ENCODE data around the gene NOX5. TPM values are rescaled to one million over a fixed set of nuclear protein-coding genes. Genes with fewer than 3 reads are reported as not detected.

Gene NOX5
- total and polyA plus RNA-seq, 2 of the 4 experiments (the other 2 are of a cell fraction), result 0.07 TPM; not detected in 1

GRCh38 chr15:69095274-69095673, 80.8 kb downstream of the NOX5 start:
- CTCF ChIA-PET, result no interaction called here
- no peak overlapping the region for H3K9ac ChIP-seq (ENCODE audit: low read depth, low read length)
- no peak for DNase-seq
- no peak overlapping the region for H3K4me2 ChIP-seq (ENCODE audit: low read depth, low read length)
- dilution Hi-C loops (cut with HindIII; ENCODE audit: low sequenced_read_pairs, unreplicated experiment), result no loop called here
- no peak overlapping the region; the same call in 1 of the 2 replicates for H3K23ac ChIP-seq (ENCODE audit: low read depth, low read length)
- H3K14ac ChIP-seq (replicated peaks; ENCODE audit: low read depth, low read length), result no peak overlapping the region
- no peak overlapping the region for H4K91ac ChIP-seq (ENCODE audit: insufficient read depth, low read depth, low read length)
- H3K9me1 ChIP-seq (ENCODE audit: insufficient read depth, low read length), result no peaks in the 10 kb centered on the region; the same call in 1 of the 2 replicates
- H2AK5ac ChIP-seq (ENCODE audit: low read depth, low read length), result no peak overlapping the region; the same call in 1 of the 2 replicates
- no TSS peak for BruUV-seq (replicated peaks)
- POLR2A ChIA-PET (ENCODE audit: unreplicated experiment), result no interaction called here
- in situ Hi-C loops (cut with MboI; ENCODE audit: low sequenced_read_pairs), result no loop called here
- no peak overlapping the region for H2BK5ac ChIP-seq (ENCODE audit: low read depth, low read length, poor library complexity, severe bottlenecking)
- H3K27ac ChIP-seq (ENCODE audit: insufficient read depth, low read length), result no peak overlapping the region
- no peak overlapping the region for H2AFZ ChIP-seq (replicated peaks; ENCODE audit: low read length, poor library complexity)
- H2AK9ac ChIP-seq (replicated peaks; ENCODE audit: low read depth, low read length, poor library complexity), result no peak overlapping the region
- no peaks in the 10 kb centered on the region for H3K4me1 ChIP-seq (ENCODE audit: control insufficient read depth, insufficient read depth, low read length)
- no peaks in the 10 kb centered on the region for H3K9me3 ChIP-seq (ENCODE audit: control insufficient read depth, insufficient read depth, low read length)
- WGBS, 2 experiments (ENCODE audit: extremely low coverage in 2 of 2, insufficient read length in 1 of 2), result 57% methylated on average over 1 of the region's 1 CpG; no CpG with 5 or more reads in 1 of the 2 experiments
- no peak overlapping the region for H3K4me3 ChIP-seq (ENCODE audit: insufficient read depth, low read depth, low read length)
- intact Hi-C loops (cut with micrococcal nuclease), result no loop called here
- no peak overlapping the region for H3K56ac ChIP-seq (ENCODE audit: extremely low read depth, insufficient read depth, low read length)
- no peak for ATAC-seq (ENCODE audit: low read depth)
- no peak for TF ChIP-seq NFE2L2 (IDR thresholded peaks at IDR 0.05; ENCODE audit: low read depth, low read length)
- no peak overlapping the region for H4K8ac ChIP-seq (ENCODE audit: low read depth in 2 of 2, low read length in 2 of 2)
- H3K79me1 ChIP-seq (ENCODE audit: low read depth in 1 of 2, low read length in 2 of 2), result no peaks in the 10 kb centered on the region
- H4K20me1 ChIP-seq (ENCODE audit: insufficient read depth, low read length), result no peaks in the 10 kb centered on the region
- H2BK120ac ChIP-seq (ENCODE audit: low read depth, low read length), result no peak overlapping the region
- no peak overlapping the region for H3K4ac ChIP-seq (ENCODE audit: low read depth, low read length)
- no peaks in the 10 kb centered on the region for H3K36me3 ChIP-seq (ENCODE audit: control insufficient read depth, insufficient read depth, low read length)
- H4K5ac ChIP-seq (ENCODE audit: low read depth, low read length), result no peak overlapping the region
- no peak overlapping the region for H2BK20ac ChIP-seq (ENCODE audit: low read depth, low read length)
- no peak overlapping the region for H3K18ac ChIP-seq (ENCODE audit: low read depth, low read length)
- no peak overlapping the region for H2BK15ac ChIP-seq (ENCODE audit: low read depth, low read length)
- peaks cover 50% of the 10 kb centered on the region for H3K27me3 ChIP-seq (ENCODE audit: control insufficient read depth, insufficient read depth, low read length)
